Subcutaneous adipose tissue (tissue), 4 donors: Measurements from ENCODE around the gene KIF19. TPM values are rescaled to one million over a fixed set of nuclear protein-coding genes. Genes with fewer than 3 reads are reported as not detected.

Source experiments
- total RNA-seq, 4 donors: library from RNA; depleted of rRNA; stranded (reverse); fragments of >200 nt; gene quantifications; one replicate each; pipeline ENCODE4 v1.1.0, GENCODE V29; 2016
- TF ChIP-seq, protein P1 (sequence below): fragments of 450-650 bp; IDR thresholded peaks from one replicate; pipeline ENCODE4 v1.5.1; 2016; ENCODE audit warnings: low read depth, mild to moderate bottlenecking, control low read depth, antibody characterized with exemption, moderate library complexity

KIF19 gene
- total RNA-seq, 4 donors from 2014 or later = 0.49 to 8.5 (median 0.89) TPM

DNA sequence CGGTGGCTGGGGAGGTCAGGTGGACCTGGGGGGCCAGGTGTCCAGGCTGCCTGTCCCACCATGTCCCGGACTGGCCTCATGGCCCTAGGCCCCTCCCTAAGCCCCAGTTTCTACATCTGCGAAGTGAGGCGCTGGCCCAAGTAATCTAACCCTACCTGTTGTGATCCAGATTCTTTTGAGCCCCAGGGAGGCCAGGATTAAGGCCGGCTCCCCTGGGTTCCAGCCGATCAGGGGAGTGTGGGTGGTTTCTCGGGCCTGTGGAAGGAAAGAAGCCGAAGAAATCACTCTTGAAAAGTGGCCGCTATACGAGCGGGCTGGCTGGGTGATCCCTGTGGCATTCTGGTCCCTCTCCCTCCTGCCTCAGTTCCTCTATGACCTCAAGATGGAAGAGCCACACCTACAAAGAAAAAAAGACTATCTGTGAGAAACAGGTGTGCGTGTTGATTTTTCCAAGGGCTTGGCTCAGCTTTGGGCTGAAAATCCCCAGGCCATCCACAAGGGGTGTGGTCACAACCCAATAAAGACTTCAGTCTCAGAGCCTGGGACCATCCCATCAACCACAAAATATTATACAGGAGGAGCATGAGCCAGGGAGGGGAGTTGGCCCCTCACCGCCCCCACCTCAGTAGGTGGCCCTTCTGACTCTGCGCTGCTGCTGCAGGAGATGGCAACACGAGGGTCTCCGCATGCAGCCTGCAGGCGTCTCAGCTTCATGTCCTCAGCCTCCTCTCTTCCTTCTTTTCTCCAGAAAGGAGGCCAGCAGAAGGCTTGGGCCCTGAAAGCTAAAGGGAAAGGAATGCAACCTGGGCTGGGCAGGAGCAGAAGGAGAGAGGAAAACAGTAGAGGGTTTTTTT, 61.6 kb downstream of the KIF19 start:
- TF ChIP-seq, protein P1, sequence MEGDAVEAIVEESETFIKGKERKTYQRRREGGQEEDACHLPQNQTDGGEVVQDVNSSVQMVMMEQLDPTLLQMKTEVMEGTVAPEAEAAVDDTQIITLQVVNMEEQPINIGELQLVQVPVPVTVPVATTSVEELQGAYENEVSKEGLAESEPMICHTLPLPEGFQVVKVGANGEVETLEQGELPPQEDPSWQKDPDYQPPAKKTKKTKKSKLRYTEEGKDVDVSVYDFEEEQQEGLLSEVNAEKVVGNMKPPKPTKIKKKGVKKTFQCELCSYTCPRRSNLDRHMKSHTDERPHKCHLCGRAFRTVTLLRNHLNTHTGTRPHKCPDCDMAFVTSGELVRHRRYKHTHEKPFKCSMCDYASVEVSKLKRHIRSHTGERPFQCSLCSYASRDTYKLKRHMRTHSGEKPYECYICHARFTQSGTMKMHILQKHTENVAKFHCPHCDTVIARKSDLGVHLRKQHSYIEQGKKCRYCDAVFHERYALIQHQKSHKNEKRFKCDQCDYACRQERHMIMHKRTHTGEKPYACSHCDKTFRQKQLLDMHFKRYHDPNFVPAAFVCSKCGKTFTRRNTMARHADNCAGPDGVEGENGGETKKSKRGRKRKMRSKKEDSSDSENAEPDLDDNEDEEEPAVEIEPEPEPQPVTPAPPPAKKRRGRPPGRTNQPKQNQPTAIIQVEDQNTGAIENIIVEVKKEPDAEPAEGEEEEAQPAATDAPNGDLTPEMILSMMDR = no peak

DNA sequence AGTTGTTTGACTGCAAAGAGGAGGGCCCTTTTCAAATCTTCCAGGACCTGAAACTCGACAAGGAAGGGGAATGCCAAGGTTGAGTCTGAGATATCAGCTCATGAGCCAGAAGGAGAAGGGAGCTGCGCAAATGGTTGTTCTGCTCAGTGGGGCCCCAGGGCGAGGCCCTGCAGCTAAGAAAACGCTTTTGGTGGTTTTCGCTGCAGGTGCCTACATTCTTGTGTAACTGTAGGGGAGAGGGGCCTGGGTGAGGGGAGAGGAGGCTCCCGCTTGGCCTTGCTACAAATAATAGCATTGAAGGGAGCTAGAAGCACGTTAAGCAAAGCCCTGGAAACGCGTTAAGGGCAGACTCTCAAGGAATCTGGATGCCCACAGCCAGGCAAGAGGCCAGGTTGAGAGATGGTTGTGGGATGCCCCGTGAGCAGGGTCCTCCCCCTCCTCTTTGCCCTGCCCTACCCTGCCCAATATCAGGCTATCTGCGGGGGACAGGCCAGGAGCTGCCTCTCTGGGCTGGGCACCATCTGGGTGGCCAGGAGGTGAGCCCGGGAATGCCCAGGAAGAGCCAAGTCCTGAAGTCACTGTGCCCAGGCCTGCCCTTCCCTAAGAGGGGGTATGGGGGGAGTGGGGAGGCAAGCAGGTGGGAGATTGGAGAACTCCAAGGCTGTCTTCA, 63.2 kb downstream of the KIF19 start:
- TF ChIP-seq, protein P1 = no peak

DNA sequence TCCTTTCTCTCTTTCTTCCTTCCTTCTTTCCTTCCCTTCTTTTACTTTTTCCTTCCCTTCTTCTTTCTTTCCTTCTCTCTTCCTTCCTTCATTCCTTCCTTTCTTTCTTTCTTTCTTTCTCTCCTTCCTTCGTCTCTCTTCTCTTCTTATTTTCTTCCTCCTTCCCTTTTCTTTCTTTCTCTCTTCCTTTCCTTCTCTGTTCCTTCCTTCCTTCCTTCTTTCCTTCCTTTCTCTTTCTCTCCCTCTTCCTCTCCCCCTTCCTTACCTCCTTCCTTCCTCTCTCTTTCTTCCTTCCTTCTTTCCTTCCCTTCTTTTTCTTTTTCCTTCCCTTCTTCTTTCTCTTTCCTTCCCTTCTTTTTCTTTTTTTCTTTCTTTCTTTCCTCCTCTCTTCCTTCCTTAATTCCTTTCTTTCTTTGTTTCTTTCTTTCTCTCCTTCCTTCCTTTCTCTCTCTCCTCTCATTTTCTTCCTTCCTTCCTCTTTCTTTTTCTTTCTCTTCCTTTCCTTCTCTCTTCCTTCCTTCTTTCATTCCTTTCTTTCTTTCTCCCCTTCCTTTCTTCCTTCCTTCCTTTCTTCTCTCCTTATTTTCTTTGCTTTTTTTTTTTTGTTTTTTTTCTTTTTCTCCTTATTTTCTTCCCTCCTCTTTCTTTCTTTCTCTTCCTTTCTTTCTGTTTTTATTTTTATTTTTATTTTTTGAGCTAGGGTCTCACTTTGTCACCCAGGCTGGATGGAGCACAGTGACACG, 64.1 kb downstream of the KIF19 start:
- TF ChIP-seq, protein P1 = no peak

DNA sequence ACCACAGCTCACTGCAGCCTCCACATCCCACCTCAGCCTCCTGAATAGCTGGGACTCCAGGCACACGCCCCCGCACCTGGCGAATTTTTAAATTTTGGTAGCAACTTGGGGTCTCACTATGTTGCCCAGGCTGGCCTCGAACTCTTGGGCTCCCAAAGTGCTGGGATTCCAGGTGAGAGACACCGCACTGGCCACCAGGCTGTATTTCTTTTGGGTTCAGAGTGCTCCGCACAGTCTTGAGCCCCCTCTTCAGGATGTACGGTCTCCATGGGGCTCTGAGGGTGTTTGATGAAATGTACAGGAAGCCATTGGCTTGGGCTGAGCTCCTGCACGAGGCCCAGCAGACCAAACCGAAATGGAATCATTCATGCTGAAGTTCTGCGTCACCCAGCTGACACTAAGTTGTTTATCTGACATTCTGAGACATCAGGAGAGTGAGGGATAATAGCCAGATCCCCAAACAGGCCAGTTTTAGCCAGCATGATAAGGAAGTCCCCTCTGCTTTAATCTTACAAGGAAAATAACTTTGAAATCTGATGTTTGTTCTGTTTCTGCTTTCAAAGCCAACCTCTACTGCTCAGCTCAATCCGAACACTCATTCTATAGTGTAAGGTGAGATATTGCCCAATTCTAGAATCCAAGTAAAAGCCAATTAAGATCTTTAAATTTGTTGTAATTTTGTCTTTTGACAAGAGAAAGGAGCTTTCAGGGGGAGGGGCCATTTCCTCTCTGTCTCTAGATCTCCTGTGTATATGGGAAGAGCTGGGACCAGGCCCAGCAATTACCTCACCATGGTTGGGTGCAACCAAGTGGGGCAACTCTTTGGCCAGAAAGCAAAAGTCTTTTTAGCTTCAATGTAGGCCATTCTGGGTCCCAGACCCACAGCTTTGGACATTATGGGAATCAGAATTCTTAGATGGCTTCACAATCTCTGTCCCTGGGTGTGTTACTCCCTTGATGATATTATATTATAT, 64.9 kb downstream of the KIF19 start:
- TF ChIP-seq, protein P1 = no peak

DNA sequence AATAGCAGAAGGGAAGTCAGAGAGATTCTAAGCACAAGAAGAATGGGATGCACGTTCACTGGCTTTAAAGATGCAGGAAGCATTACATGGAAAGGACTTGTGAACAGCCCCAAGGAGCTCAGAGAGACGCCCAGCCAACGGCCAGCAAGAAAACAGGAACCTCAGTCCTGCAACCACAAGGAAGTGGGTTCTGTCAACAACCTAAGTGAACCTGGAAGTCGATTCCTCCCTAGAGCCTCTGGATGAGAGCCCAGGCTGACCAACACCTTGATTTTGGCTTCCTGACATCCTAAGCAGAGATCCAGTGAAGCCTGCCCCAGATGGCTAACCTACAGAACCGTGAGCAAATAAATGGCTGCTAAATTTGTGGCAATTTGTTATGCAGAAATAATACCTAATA, 65.7 kb downstream of the KIF19 start:
- TF ChIP-seq, protein P1 = no peak

DNA sequence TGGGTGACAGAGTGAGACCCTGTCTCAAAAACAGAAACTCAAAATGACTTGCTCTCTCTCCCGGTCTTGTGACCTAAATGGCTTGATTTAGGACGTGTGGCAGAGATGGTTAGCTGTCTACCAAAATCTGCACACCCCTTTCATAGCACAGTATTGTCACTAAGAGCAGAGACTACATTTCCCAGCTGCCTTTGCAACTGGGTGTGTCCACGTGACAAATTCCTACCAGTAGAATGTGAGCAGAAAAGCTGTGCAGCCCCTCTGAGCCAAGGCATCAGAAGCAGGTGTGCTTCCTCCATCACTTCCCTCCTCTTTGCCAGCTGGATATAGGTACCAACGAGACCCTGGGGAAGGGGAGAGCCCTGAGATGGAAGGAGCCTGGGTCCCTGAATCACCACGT, 66.8 kb downstream of the KIF19 start:
- TF ChIP-seq, protein P1 = no peak
